ENCODE results near the gene SDC4. TPM values are rescaled to one million over a fixed set of nuclear protein-coding genes. Genes with fewer than 3 reads are reported as not detected.

SDC4 gene
- polyA plus RNA-seq, 1 of the 3 experiments (the other 2 are of a cell fraction): 131 TPM

- peaks cover 10% of the 10 kb centered on the region for H3F3A ChIP-seq (replicated peaks; ENCODE audit: insufficient read depth)
- peak overlapping the region; percentile 69 for H3K4me2 ChIP-seq
- H3K79me2 ChIP-seq (ENCODE audit: insufficient read depth): no peaks in the 10 kb centered on the region
- ChIA-PET POLR2A (no interaction called here), CTCF (interaction anchor here (1.8 kb wide), 1 partner anchor 8 kb away, joined by 11 read pairs; the partner anchor contains the start of gene SYS1)
- peaks cover 0 to 2% of the 10 kb centered on the region in 2 experiments; a peak in 2 of 4 replicates for H3K4me1 ChIP-seq (ENCODE audit: control insufficient read depth in 1 of 2, insufficient read depth in 2 of 2, low read depth in 1 of 2, low read length in 1 of 2)
- peak overlapping the region; percentile 83 for H2AFZ ChIP-seq (ENCODE audit: low read depth)
- no peak overlapping the region for H3K9ac ChIP-seq
- H3K9me2 ChIP-seq: no peaks in the 10 kb centered on the region
- TF ChIP-seq FOSL2 (IDR thresholded peaks at IDR 0.05; ENCODE audit: borderline replicate concordance, low read depth): peak; percentile 61; the same call in 1 of the 2 replicates
- TF ChIP-seq POLR2AphosphoS5 (IDR thresholded peaks at IDR 0.05; ENCODE audit: low read depth, low read length): no peak
- H3K9me3 ChIP-seq: no peaks in the 10 kb centered on the region
- H3K27me3 ChIP-seq (ENCODE audit: insufficient read depth): no peaks in the 10 kb centered on the region
- no peak for DNase-seq
- H3K27ac ChIP-seq (ENCODE audit: low read depth in 2 of 2, low read length in 1 of 2): peak overlapping the region in 1 of 2 experiments; percentile 66; a peak in 2 of 4 replicates
- 59% methylated on average over 5 of the region's 5 CpGs for WGBS (ENCODE audit: low lambda C conversion rate)
- no peaks in the 10 kb centered on the region for H3K36me3 ChIP-seq (replicated peaks in 1 of 2; ENCODE audit: control insufficient read depth in 1 of 2, insufficient read depth in 2 of 2, low read length in 1 of 2)
- H4K20me1 ChIP-seq (ENCODE audit: insufficient read depth): no peaks in the 10 kb centered on the region
- no peak overlapping the region; a peak in 1 of 4 replicates for H3K4me3 ChIP-seq (ENCODE audit: low read depth in 2 of 2, low read length in 1 of 2)
Observed at GRCh38 chr20:45355209-45356084, 7.2 kb upstream of the SDC4 start.

GRCh38 chr20:45354423-45355208, 6.4 kb upstream of the SDC4 start:
- Histone ChIP-seq H3K9me3 (no peaks in the 10 kb centered on the region), H3K79me2 (ENCODE audit: insufficient read depth) (no peaks in the 10 kb centered on the region), H3K9ac (no peak overlapping the region), H3K36me3 (replicated peaks in 1 of 2; ENCODE audit: control insufficient read depth in 1 of 2, insufficient read depth in 2 of 2, low read length in 1 of 2) (no peaks in the 10 kb centered on the region), H3F3A (replicated peaks; ENCODE audit: insufficient read depth) (peaks cover 14% of the 10 kb centered on the region), H3K27me3 (ENCODE audit: insufficient read depth) (no peaks in the 10 kb centered on the region), H3K4me3 (ENCODE audit: low read depth in 2 of 2, low read length in 1 of 2) (no peak overlapping the region; a peak in 1 of 4 replicates), H3K27ac (ENCODE audit: low read depth in 2 of 2, low read length in 1 of 2) (peak overlapping the region in 1 of 2 experiments; percentile 66; a peak in 2 of 4 replicates), H4K20me1 (ENCODE audit: insufficient read depth) (no peaks in the 10 kb centered on the region), H3K4me1 (ENCODE audit: control insufficient read depth in 1 of 2, insufficient read depth in 2 of 2, low read depth in 1 of 2, low read length in 1 of 2) (peaks cover 0 to 2% of the 10 kb centered on the region in 2 experiments; a peak in 2 of 4 replicates), H2AFZ (ENCODE audit: low read depth) (peak overlapping the region; percentile 83), H3K9me2 (no peaks in the 10 kb centered on the region), H3K4me2 (peak overlapping the region; percentile 69)
- ChIA-PET CTCF (interaction anchor here (1.5 to 2.7 kb wide), 3 partner anchors 9 to 82 kb away, joined by 3 to 14 read pairs (median 11); partner anchors contain the start of gene SYS1), POLR2A (interaction anchor here (1.1 kb wide), 1 partner anchor 8 kb away, joined by 3 read pairs; the partner anchor contains the start of gene SYS1)
- WGBS (ENCODE audit: low lambda C conversion rate): 76% methylated on average over 9 of the region's 9 CpGs
- DNase-seq: no peak
- TF ChIP-seq MEF2A (IDR thresholded peaks at IDR 0.05; ENCODE audit: borderline replicate concordance, low read depth) (no peak), NFIC (IDR thresholded peaks at IDR 0.05; ENCODE audit: borderline replicate concordance) (peak; percentile 15; the same call in 1 of the 2 replicates), MXI1 (IDR thresholded peaks at IDR 0.05; ENCODE audit: low read depth, low read length) (no peak), FOXJ3 (CRISPR knock-in tag; IDR thresholded peaks at IDR 0.05) (no peak), GATA2 (CRISPR knock-in tag; IDR thresholded peaks at IDR 0.05) (no peak), TEAD4 (IDR thresholded peaks at IDR 0.05; ENCODE audit: borderline replicate concordance, insufficient read depth) (no peak), USF1 (IDR thresholded peaks at IDR 0.05; ENCODE audit: borderline replicate concordance, low read depth) (no peak)
- TF ChIP-seq, protein P1, sequence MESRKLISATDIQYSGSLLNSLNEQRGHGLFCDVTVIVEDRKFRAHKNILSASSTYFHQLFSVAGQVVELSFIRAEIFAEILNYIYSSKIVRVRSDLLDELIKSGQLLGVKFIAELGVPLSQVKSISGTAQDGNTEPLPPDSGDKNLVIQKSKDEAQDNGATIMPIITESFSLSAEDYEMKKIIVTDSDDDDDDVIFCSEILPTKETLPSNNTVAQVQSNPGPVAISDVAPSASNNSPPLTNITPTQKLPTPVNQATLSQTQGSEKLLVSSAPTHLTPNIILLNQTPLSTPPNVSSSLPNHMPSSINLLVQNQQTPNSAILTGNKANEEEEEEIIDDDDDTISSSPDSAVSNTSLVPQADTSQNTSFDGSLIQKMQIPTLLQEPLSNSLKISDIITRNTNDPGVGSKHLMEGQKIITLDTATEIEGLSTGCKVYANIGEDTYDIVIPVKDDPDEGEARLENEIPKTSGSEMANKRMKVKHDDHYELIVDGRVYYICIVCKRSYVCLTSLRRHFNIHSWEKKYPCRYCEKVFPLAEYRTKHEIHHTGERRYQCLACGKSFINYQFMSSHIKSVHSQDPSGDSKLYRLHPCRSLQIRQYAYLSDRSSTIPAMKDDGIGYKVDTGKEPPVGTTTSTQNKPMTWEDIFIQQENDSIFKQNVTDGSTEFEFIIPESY (IDR thresholded peaks at IDR 0.05; ENCODE audit: borderline replicate concordance, low read depth): no peak
